ENCODE measurements around the gene ANKUB1. TPM values are rescaled to one million over a fixed set of nuclear protein-coding genes. Genes with fewer than 3 reads are reported as not detected.

The ANKUB1 gene
- total RNA-seq, 1 donor from 2014 or later, result not detected

- ChIA-PET CTCF (interaction anchor here (1.8 to 3.6 kb wide), 3 partner anchors 40 to 127 kb away, joined by 4 to 40 read pairs (median 34); no protein-coding TSS in a partner anchor), POLR2A (interaction anchor here (2.0 kb wide), 1 partner anchor 58 kb away, joined by 10 read pairs; the partner anchor contains the start of gene COMMD2)
- DNase-seq (no peak), ATAC-seq (ENCODE audit: low read depth) (no peak)
- H3K36me3 Mint-ChIP-seq (ENCODE audit: low read depth), result peaks cover 15% of the 10 kb centered on the region
- no peaks in the 10 kb centered on the region for H3K9me3 Mint-ChIP-seq
- H3K27me3 Mint-ChIP-seq, result peaks cover 7% of the 10 kb centered on the region
- intact Hi-C loops (cut with micrococcal nuclease), result loop anchor here (2.0 to 10.0 kb wide), 5 partner anchors 21 to 893 kb away; partner anchors contain the start of genes ERICH6, HLTF, HPS3 and PFN2
- H3K27ac Mint-ChIP-seq, result no peak overlapping the region
- H3K4me3 Mint-ChIP-seq, result no peak overlapping the region
- H3K4me1 Mint-ChIP-seq, result peaks cover 30% of the 10 kb centered on the region
- no peak for TF ChIP-seq CTCF (IDR thresholded peaks at IDR 0.05)
These were observed 17.3 kb upstream of the ANKUB1 start for GRCh38 chr3:149809699-149810098.

- intact Hi-C loops (cut with micrococcal nuclease), result loop anchor here (1.0 to 2.0 kb wide), 3 partner anchors 20 to 239 kb away; no protein-coding TSS in a partner anchor
- no peak for ATAC-seq (ENCODE audit: low read depth)
- peak; percentile 26 for DNase-seq
- peaks cover 17% of the 10 kb centered on the region for H3K4me1 Mint-ChIP-seq
- H3K27me3 Mint-ChIP-seq, result peaks cover 7% of the 10 kb centered on the region
- peak; percentile 62 for TF ChIP-seq CTCF (IDR thresholded peaks at IDR 0.05)
- H3K27ac Mint-ChIP-seq, result no peak overlapping the region
- H3K36me3 Mint-ChIP-seq (ENCODE audit: low read depth), result peaks cover 10% of the 10 kb centered on the region
- CTCF ChIA-PET, result interaction anchor here (0.6 to 3.6 kb wide), 23 partner anchors 9 to 412 kb away, joined by 3 to 40 read pairs (median 6); partner anchors contain the start of gene COMMD2
- H3K9me3 Mint-ChIP-seq, result no peaks in the 10 kb centered on the region
- POLR2A ChIA-PET, result interaction anchor here (0.6 to 2.0 kb wide), 4 partner anchors 11 to 147 kb away, joined by 3 to 10 read pairs (median 4); partner anchors contain the start of gene COMMD2
- peak overlapping the region; percentile 24 for H3K4me3 Mint-ChIP-seq
These were observed 16.0 kb upstream of the ANKUB1 start for GRCh38 chr3:149808209-149808829.

GRCh38 chr3:149806171-149806778 lies 13.9 kb upstream of the ANKUB1 start:
- Mint-ChIP-seq H3K4me3 (no peak overlapping the region), H3K9me3 (no peaks in the 10 kb centered on the region), H3K4me1 (peaks cover 10% of the 10 kb centered on the region), H3K36me3 (ENCODE audit: low read depth) (no peaks in the 10 kb centered on the region), H3K27ac (no peak overlapping the region), H3K27me3 (peaks cover 7% of the 10 kb centered on the region)
- ChIA-PET CTCF (interaction anchor here (3.6 kb wide), 1 partner anchor 36 kb away, joined by 34 read pairs; no protein-coding TSS in a partner anchor), POLR2A (no interaction called here)
- no peak for TF ChIP-seq CTCF (IDR thresholded peaks at IDR 0.05)
- DNase-seq (no peak), ATAC-seq (ENCODE audit: low read depth) (no peak)
- intact Hi-C loops (cut with micrococcal nuclease), result no loop called here

- Mint-ChIP-seq H3K9me3 (peaks cover 4% of the 10 kb centered on the region), H3K36me3 (ENCODE audit: low read depth) (no peaks in the 10 kb centered on the region), H3K4me3 (no peak overlapping the region), H3K27me3 (peaks cover 4% of the 10 kb centered on the region), H3K4me1 (peaks cover 6% of the 10 kb centered on the region), H3K27ac (no peak overlapping the region)
- intact Hi-C loops (cut with micrococcal nuclease), result no loop called here
- DNase-seq (no peak), ATAC-seq (ENCODE audit: low read depth) (no peak)
- no peak for TF ChIP-seq CTCF (IDR thresholded peaks at IDR 0.05)
- ChIA-PET CTCF (no interaction called here), POLR2A (no interaction called here)
These were observed 9.3 kb upstream of the ANKUB1 start for GRCh38 chr3:149801639-149802038.

- Mint-ChIP-seq H3K9me3 (peaks cover 4% of the 10 kb centered on the region), H3K36me3 (ENCODE audit: low read depth) (no peaks in the 10 kb centered on the region), H3K4me1 (peaks cover 2% of the 10 kb centered on the region), H3K4me3 (no peak overlapping the region), H3K27ac (no peak overlapping the region), H3K27me3 (peaks cover 4% of the 10 kb centered on the region)
- DNase-seq, result no peak
- no peak for ATAC-seq (ENCODE audit: low read depth)
- no peak for TF ChIP-seq CTCF (IDR thresholded peaks at IDR 0.05)
- ChIA-PET POLR2A (no interaction called here), CTCF (no interaction called here)
- intact Hi-C loops (cut with micrococcal nuclease), result no loop called here
These were observed 8.8 kb upstream of the ANKUB1 start for GRCh38 chr3:149801195-149801594.
